Neural cell (in vitro differentiated cells): Measurements from ENCODE around the gene GABPA. TPM values are rescaled to one million over a fixed set of nuclear protein-coding genes. Genes with fewer than 3 reads are reported as not detected.

Experiments
- H2AFZ ChIP-seq: fragments of 200-600, 300-800 bp; sonication (generic), shearing (Covaris generic); 2 replicates; pipeline ENCODE4 v1.6.0; 2014; ENCODE audit warnings: low read depth, mild to moderate bottlenecking, antibody characterized with exemption, low read length, moderate library complexity
- H3F3A ChIP-seq: fragments of 200-600 bp; shearing (Covaris generic); 2 replicates; pipeline ENCODE4 v1.6.1; 2016; ENCODE audit warnings: mild to moderate bottlenecking, moderate library complexity, mixed read lengths, antibody characterized with exemption, low read length; ENCODE audit not compliant: insufficient read depth, poor library complexity, severe bottlenecking
- H3K27ac ChIP-seq: fragments of 200-600, 300-800 bp; sonication (generic), shearing (Covaris generic); 2 replicates; pipeline ENCODE4 v1.5.1; 2014; ENCODE audit warnings: mild to moderate bottlenecking, low read length, moderate library complexity
- H3K27me3 ChIP-seq: fragments of 300-800, 200-600 bp; sonication (generic), shearing (Covaris generic); 2 replicates; pipeline ENCODE4 v1.6.0; 2014; ENCODE audit warnings: mild to moderate bottlenecking, low read depth, low read length, moderate library complexity; ENCODE audit not compliant: insufficient read depth
- H3K36me3 ChIP-seq: fragments of 300-800, 200-600 bp; sonication (generic), shearing (Covaris generic); 2 replicates; pipeline ENCODE4 v1.5.1; 2014; ENCODE audit warnings: mild to moderate bottlenecking, antibody characterized with exemption, low read length, moderate library complexity; ENCODE audit not compliant: insufficient read depth
- H3K4me2 ChIP-seq: fragments of 300-800, 200-600 bp; sonication (generic), shearing (Covaris generic); 2 replicates; pipeline ENCODE4 v1.6.0; 2014; ENCODE audit warnings: mild to moderate bottlenecking, low read length
- H3K4me3 ChIP-seq: fragments of 300-800, 200-600 bp; sonication (generic), shearing (Covaris generic); 2 replicates; pipeline ENCODE4 v1.5.1; 2014; ENCODE audit warnings: mild to moderate bottlenecking, low read length, moderate library complexity
- H3K79me2 ChIP-seq: fragments of 200-600 bp; shearing (Covaris generic); replicated peaks from 2 replicates; pipeline ENCODE4 v1.6.0; 2014; ENCODE audit warnings: mild to moderate bottlenecking, low read length, moderate library complexity; ENCODE audit not compliant: insufficient read depth
- H3K9ac ChIP-seq: fragments of 300-800, 200-600 bp; sonication (generic), shearing (Covaris generic); 2 replicates; pipeline ENCODE4 v1.6.1; 2016; ENCODE audit warnings: mild to moderate bottlenecking, low read length, mixed read lengths
- H3K9me2 ChIP-seq: fragments of 200-600 bp; shearing (Covaris generic); 2 replicates; pipeline ENCODE4 v1.6.1; 2016; ENCODE audit warnings: mild to moderate bottlenecking, low read length, mixed read lengths; ENCODE audit not compliant: insufficient read depth
- H3K9me3 ChIP-seq: fragments of 200-600, 300-800 bp; sonication (generic), shearing (Covaris generic); 2 replicates; pipeline ENCODE4 v1.6.1; 2016; ENCODE audit warnings: mild to moderate bottlenecking, mixed run types, low read length, moderate library complexity, mixed read lengths
- H4K20me1 ChIP-seq: fragments of 200-600 bp; shearing (Covaris generic); 2 replicates; pipeline ENCODE4 v1.6.1; 2016; ENCODE audit warnings: mild to moderate bottlenecking, mixed run types; ENCODE audit not compliant: insufficient read depth
- CTCF ChIP-seq: fragments of 450-650 bp; IDR thresholded peaks from 2 replicates; pipeline ENCODE4 v1.5.1; 2014; ENCODE audit warnings: antibody characterized with exemption, mild to moderate bottlenecking, moderate library complexity; ENCODE audit not compliant: poor library complexity, severe bottlenecking
- EP300 ChIP-seq: fragments of 450-650 bp; conservative IDR thresholded peaks from 2 replicates; pipeline ENCODE4 v1.6.1; 2014; ENCODE audit warnings: antibody characterized with exemption, mild to moderate bottlenecking, moderate library complexity; ENCODE audit not compliant: poor library complexity, severe bottlenecking
- EZH2 ChIP-seq: fragments of 200-600, 300-800 bp; shearing (Covaris generic), sonication (generic); IDR thresholded peaks from 2 replicates; pipeline ENCODE4 v1.6.1; 2014; ENCODE audit warnings: antibody characterized with exemption, low read length, borderline replicate concordance, mild to moderate bottlenecking; ENCODE audit not compliant: insufficient read depth, poor library complexity, severe bottlenecking
- MXI1 ChIP-seq: fragments of 450-650 bp; conservative IDR thresholded peaks from 2 replicates; pipeline ENCODE4 v1.6.1; 2014; ENCODE audit warnings: antibody characterized with exemption, mild to moderate bottlenecking; ENCODE audit not compliant: poor library complexity, severe bottlenecking
- POLR2AphosphoS5 ChIP-seq: IDR thresholded peaks from 2 replicates; pipeline ENCODE4 v1.6.1; 2012
- RAD21 ChIP-seq: fragments of 450-650 bp; conservative IDR thresholded peaks from 2 replicates; pipeline ENCODE4 v1.6.1; 2014; ENCODE audit warnings: antibody characterized with exemption, mild to moderate bottlenecking, moderate library complexity
- REST ChIP-seq: IDR thresholded peaks from 2 replicates; pipeline ENCODE4 v1.6.1; 2012; ENCODE audit warnings: borderline replicate concordance
- SMC3 ChIP-seq: fragments of 450-650 bp; conservative IDR thresholded peaks from 2 replicates; pipeline ENCODE4 v1.6.1; 2014; ENCODE audit warnings: antibody characterized with exemption, mild to moderate bottlenecking, moderate library complexity; ENCODE audit not compliant: poor library complexity
- TAF1 ChIP-seq: IDR thresholded peaks from 2 replicates; pipeline ENCODE4 v1.6.1; 2012; ENCODE audit warnings: low read depth
- polyA plus RNA-seq: library from polyadenylated mRNA; depleted of rRNA; stranded (reverse); fragments of >200 nt; gene quantifications from 2 replicates; pipeline ENCODE4 v1.2.3, GENCODE V29; 2014

GABPA gene
- polyA plus RNA-seq, 1 donor from 2014 or later, result 45.4 TPM

GRCh38 chr21:25722631-25723030, 12.1 kb upstream of the GABPA start:
- no peaks in the 10 kb centered on the region for H3K79me2 ChIP-seq
- H2AFZ ChIP-seq, result no peak overlapping the region
- no peak overlapping the region for H3K4me3 ChIP-seq
- peaks cover 21% of the 10 kb centered on the region for H3K36me3 ChIP-seq
- no peak overlapping the region for H3K27ac ChIP-seq
- H3K9me3 ChIP-seq, result no peaks in the 10 kb centered on the region
- no peaks in the 10 kb centered on the region for H3K9me2 ChIP-seq
- no peaks in the 10 kb centered on the region for H4K20me1 ChIP-seq
- no peak overlapping the region for H3K4me2 ChIP-seq
- H3K27me3 ChIP-seq, result no peaks in the 10 kb centered on the region
- H3F3A ChIP-seq, result no peaks in the 10 kb centered on the region
- no peak overlapping the region for H3K9ac ChIP-seq
- TF ChIP-seq REST, result no peak
- no peak for TF ChIP-seq EZH2
- no peak for TF ChIP-seq MXI1
- TF ChIP-seq POLR2AphosphoS5, result no peak
- TF ChIP-seq TAF1, result no peak
- TF ChIP-seq SMC3, result no peak
- no peak for TF ChIP-seq EP300
- TF ChIP-seq CTCF, result no peak
- no peak for TF ChIP-seq RAD21

GRCh38 chr21:25732091-25732760, 2.5 kb upstream of the GABPA start:
- TF ChIP-seq SMC3 (no peak), POLR2AphosphoS5 (no peak), TAF1 (no peak), RAD21 (no peak), MXI1 (no peak), CTCF (no peak), EZH2 (no peak), REST (no peak), EP300 (no peak)
- peaks cover 13% of the 10 kb centered on the region for H3K36me3 ChIP-seq
- H3K9me2 ChIP-seq, result no peaks in the 10 kb centered on the region
- H3K79me2 ChIP-seq, result peaks cover 57% of the 10 kb centered on the region
- no peak overlapping the region for H2AFZ ChIP-seq
- H3K4me2 ChIP-seq, result no peak overlapping the region
- H3F3A ChIP-seq, result no peaks in the 10 kb centered on the region
- no peak overlapping the region for H3K9ac ChIP-seq
- no peak overlapping the region for H3K4me3 ChIP-seq
- H3K27ac ChIP-seq, result no peak overlapping the region
- no peaks in the 10 kb centered on the region for H3K9me3 ChIP-seq
- no peaks in the 10 kb centered on the region for H4K20me1 ChIP-seq
- no peaks in the 10 kb centered on the region for H3K27me3 ChIP-seq
